ENCODE results near the gene NADK. TPM values are rescaled to one million over a fixed set of nuclear protein-coding genes. Genes with fewer than 3 reads are reported as not detected.

Gene NADK
- polyA plus RNA-seq, 1 donor (not counting 4 experiments of a cell fraction or from before 2014, with no cell fraction given), result 54.8 TPM

DNA sequence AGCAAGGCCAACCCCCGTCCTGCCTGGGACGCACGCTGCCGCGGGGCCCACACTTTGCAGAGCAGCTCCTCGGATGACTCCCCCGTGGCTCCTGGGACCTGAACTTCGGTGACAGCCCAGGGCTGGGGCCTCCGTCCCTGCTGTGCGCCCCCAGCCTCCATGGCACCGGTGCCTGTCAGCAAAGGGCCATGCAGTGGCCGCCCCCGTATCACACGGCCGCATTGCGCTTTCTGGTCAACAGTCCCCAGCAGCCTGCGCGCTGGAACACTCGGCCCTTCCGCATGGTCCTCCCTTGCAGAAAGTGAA, 18.0 kb downstream of the NADK start:
- H3K9me3 ChIP-seq (ENCODE audit: control insufficient read depth, low read depth, low read length), result no peaks in the 10 kb centered on the region
- no peaks in the 10 kb centered on the region for H3K9me1 ChIP-seq (ENCODE audit: control insufficient read depth, extremely low read depth, insufficient read depth, low read length)
- H3K4me2 ChIP-seq (ENCODE audit: control insufficient read depth, extremely low read depth, insufficient read depth, low read depth, low read length), result no peak overlapping the region
- H2AFZ ChIP-seq (ENCODE audit: control insufficient read depth, low read length), result no peak overlapping the region
- peaks cover 46% of the 10 kb centered on the region for H3K79me2 ChIP-seq (ENCODE audit: control insufficient read depth, insufficient read depth, low read length)
- H4K20me1 ChIP-seq (ENCODE audit: control insufficient read depth, extremely low read depth, insufficient read depth, low read length), result peaks cover 7% of the 10 kb centered on the region
- dilution Hi-C loops (cut with MboI; ENCODE audit: extremely low pct_ligation_motif_present, low sequenced_read_pairs), result no loop called here
- DNase-seq (ENCODE audit: low read depth, low spot score), result no peak
- TF ChIP-seq EZH2 (IDR thresholded peaks at IDR 0.05; ENCODE audit: low read length), result no peak
- TF ChIP-seq, protein P1, sequence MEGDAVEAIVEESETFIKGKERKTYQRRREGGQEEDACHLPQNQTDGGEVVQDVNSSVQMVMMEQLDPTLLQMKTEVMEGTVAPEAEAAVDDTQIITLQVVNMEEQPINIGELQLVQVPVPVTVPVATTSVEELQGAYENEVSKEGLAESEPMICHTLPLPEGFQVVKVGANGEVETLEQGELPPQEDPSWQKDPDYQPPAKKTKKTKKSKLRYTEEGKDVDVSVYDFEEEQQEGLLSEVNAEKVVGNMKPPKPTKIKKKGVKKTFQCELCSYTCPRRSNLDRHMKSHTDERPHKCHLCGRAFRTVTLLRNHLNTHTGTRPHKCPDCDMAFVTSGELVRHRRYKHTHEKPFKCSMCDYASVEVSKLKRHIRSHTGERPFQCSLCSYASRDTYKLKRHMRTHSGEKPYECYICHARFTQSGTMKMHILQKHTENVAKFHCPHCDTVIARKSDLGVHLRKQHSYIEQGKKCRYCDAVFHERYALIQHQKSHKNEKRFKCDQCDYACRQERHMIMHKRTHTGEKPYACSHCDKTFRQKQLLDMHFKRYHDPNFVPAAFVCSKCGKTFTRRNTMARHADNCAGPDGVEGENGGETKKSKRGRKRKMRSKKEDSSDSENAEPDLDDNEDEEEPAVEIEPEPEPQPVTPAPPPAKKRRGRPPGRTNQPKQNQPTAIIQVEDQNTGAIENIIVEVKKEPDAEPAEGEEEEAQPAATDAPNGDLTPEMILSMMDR (optimal IDR thresholded peaks at IDR 0.05 in 1 of 3, IDR thresholded peaks at IDR 0.05 in 1 of 3, conservative IDR thresholded peaks at IDR 0.05 in 1 of 3; ENCODE audit: extremely low read depth in 1 of 3, insufficient read depth in 2 of 3, low read length in 3 of 3), result no peak
- no peak overlapping the region for H3K27ac ChIP-seq (ENCODE audit: control insufficient read depth, insufficient read depth, low read length)
- H3K27me3 ChIP-seq (ENCODE audit: control insufficient read depth, extremely low read depth, insufficient read depth, low read length), result no peaks in the 10 kb centered on the region
- no peak for FAIRE-seq
- H3K4me1 ChIP-seq (ENCODE audit: control insufficient read depth, extremely low read depth, insufficient read depth, low read length), result peaks cover 8% of the 10 kb centered on the region
- H3K9ac ChIP-seq (ENCODE audit: control insufficient read depth, extremely low read depth, insufficient read depth, low read length), result no peak overlapping the region
- no peak overlapping the region for H3K4me3 ChIP-seq (ENCODE audit: control insufficient read depth in 2 of 3, extremely low read depth in 1 of 3, insufficient read depth in 2 of 3, low read depth in 1 of 3, low read length in 3 of 3)
- peaks cover 31 to 39% of the 10 kb centered on the region in 2 experiments for H3K36me3 ChIP-seq (ENCODE audit: control insufficient read depth in 2 of 2, extremely low read depth in 1 of 2, insufficient read depth in 2 of 2, low read length in 2 of 2)

DNA sequence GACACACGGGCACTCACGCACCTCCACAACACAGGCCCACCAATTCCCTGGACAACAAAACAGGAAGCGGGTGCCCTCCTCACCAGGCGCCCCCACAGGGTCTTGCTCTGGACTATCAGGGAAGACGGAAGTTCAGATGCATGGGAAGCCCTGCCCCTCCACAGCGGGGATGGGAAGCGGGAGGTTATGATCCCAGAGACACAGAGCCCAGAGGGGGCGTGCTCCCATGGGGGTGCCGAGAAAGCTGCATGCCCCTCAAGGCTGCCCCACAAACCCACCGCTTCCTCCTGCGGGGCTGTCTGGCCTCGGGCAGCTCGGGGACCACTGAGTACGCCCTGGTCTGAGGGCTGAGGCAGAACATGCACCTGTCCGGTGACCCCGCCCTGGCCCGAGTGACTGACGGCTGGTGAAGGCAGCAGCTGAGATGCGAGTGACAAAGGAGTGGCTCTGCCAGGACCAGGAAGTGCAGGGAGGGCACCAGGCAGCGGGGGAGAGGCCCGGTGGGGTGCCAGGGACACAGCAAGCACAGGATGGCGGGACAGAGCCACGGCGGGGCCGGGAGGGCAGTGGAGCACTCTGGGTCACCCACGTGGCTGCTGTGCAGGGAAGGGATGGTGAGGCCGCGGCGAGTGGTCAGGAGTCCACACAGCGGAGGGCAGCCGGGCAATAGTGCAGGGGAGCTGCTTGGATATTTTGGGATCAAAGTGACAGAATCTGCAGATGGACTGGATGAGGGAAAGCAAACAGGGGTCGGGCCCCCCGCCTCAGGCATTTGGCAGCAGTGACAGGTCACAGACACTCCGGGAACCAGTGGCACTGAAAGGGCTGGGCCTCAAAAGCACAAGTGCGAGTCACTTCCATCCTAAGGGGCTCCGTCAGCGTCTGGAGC, 18.6 kb downstream of the NADK start:
- Histone ChIP-seq H3K4me3 (ENCODE audit: control insufficient read depth in 2 of 3, extremely low read depth in 1 of 3, insufficient read depth in 2 of 3, low read depth in 1 of 3, low read length in 3 of 3) (no peak overlapping the region), H3K4me2 (ENCODE audit: control insufficient read depth, extremely low read depth, insufficient read depth, low read depth, low read length) (no peak overlapping the region), H3K79me2 (ENCODE audit: control insufficient read depth, insufficient read depth, low read length) (peaks cover 41% of the 10 kb centered on the region), H3K4me1 (ENCODE audit: control insufficient read depth, extremely low read depth, insufficient read depth, low read length) (peaks cover 8% of the 10 kb centered on the region), H3K9ac (ENCODE audit: control insufficient read depth, extremely low read depth, insufficient read depth, low read length) (no peak overlapping the region), H3K27me3 (ENCODE audit: control insufficient read depth, extremely low read depth, insufficient read depth, low read length) (no peaks in the 10 kb centered on the region), H3K36me3 (ENCODE audit: control insufficient read depth in 2 of 2, extremely low read depth in 1 of 2, insufficient read depth in 2 of 2, low read length in 2 of 2) (peaks cover 34 to 36% of the 10 kb centered on the region in 2 experiments), H3K9me1 (ENCODE audit: control insufficient read depth, extremely low read depth, insufficient read depth, low read length) (no peaks in the 10 kb centered on the region), H3K27ac (ENCODE audit: control insufficient read depth, insufficient read depth, low read length) (no peak overlapping the region), H2AFZ (ENCODE audit: control insufficient read depth, low read length) (no peak overlapping the region), H4K20me1 (ENCODE audit: control insufficient read depth, extremely low read depth, insufficient read depth, low read length) (peaks cover 7% of the 10 kb centered on the region), H3K9me3 (ENCODE audit: control insufficient read depth, low read depth, low read length) (no peaks in the 10 kb centered on the region)
- no peak for FAIRE-seq
- no peak for TF ChIP-seq EZH2 (IDR thresholded peaks at IDR 0.05; ENCODE audit: low read length)
- DNase-seq (ENCODE audit: low read depth, low spot score), result no peak
- dilution Hi-C loops (cut with MboI; ENCODE audit: extremely low pct_ligation_motif_present, low sequenced_read_pairs), result no loop called here
